Measurements from ENCODE around the gene HEXB.
"Not testable (repeated sequence)": the region's sequence is repeated elsewhere in the genome, so short reads cannot be mapped to it uniquely, and the experiment has no call there.

HEXB gene

GRCh38 chr5:74717596-74717995 lies 32.6 kb downstream of the HEXB start:
- FAIRE-seq = no peak
- DNase-seq (ENCODE audit: extremely low spot score, insufficient read length, low read depth) = no peak

- FAIRE-seq (no peak), DNase-seq (ENCODE audit: extremely low spot score, insufficient read length, low read depth) (no peak)
These were observed 37.2 kb downstream of the HEXB start for GRCh38 chr5:74722271-74722670.

- DNase-seq (ENCODE audit: extremely low spot score, insufficient read length, low read depth) (no peak), FAIRE-seq (no peak)
These were observed 40.3 kb downstream of the HEXB start for GRCh38 chr5:74725331-74725730.

- FAIRE-seq = no peak
- DNase-seq (ENCODE audit: extremely low spot score, insufficient read length, low read depth) = no peak
These were observed 51.7 kb downstream of the HEXB start for GRCh38 chr5:74736759-74737158.

GRCh38 chr5:74738406-74738805 lies 53.4 kb downstream of the HEXB start:
- FAIRE-seq (no peak), DNase-seq (ENCODE audit: extremely low spot score, insufficient read length, low read depth) (no peak)

- DNase-seq (ENCODE audit: extremely low spot score, insufficient read length, low read depth); FAIRE-seq: not testable (repeated sequence)
These were observed 63.7 kb downstream of the HEXB start for GRCh38 chr5:74748742-74749141.

GRCh38 chr5:74761241-74761640 lies 76.2 kb downstream of the HEXB start:
- FAIRE-seq = no peak
- no peak for DNase-seq (ENCODE audit: extremely low spot score, insufficient read length, low read depth)

- DNase-seq (ENCODE audit: extremely low spot score, insufficient read length, low read depth) (no peak), FAIRE-seq (no peak)
These were observed 77.6 kb downstream of the HEXB start for GRCh38 chr5:74762599-74762998.

- FAIRE-seq (no peak), DNase-seq (ENCODE audit: extremely low spot score, insufficient read length, low read depth) (no peak)
These were observed 78.5 kb downstream of the HEXB start for GRCh38 chr5:74763504-74763903.

GRCh38 chr5:74765201-74765600 lies 80.2 kb downstream of the HEXB start:
- no peak for DNase-seq (ENCODE audit: extremely low spot score, insufficient read length, low read depth)
- FAIRE-seq = no peak

- FAIRE-seq (no peak), DNase-seq (ENCODE audit: extremely low spot score, insufficient read length, low read depth) (no peak)
These were observed 80.9 kb downstream of the HEXB start for GRCh38 chr5:74765929-74766328.

GRCh38 chr5:74766418-74766848 lies 81.4 kb downstream of the HEXB start:
- FAIRE-seq (no peak), DNase-seq (ENCODE audit: extremely low spot score, insufficient read length, low read depth) (no peak)

GRCh38 chr5:74766849-74767578 lies 82.0 kb downstream of the HEXB start, which contains the start of the genes GFM2 and NSA2:
Gene GFM2 (minus strand): TSS chr5:74767117. CDS start chr5:74763742, 3,375 bp downstream.
Gene NSA2 (plus strand): TSS chr5:74767249. CDS start chr5:74767361, 112 bp downstream.
- peak; percentile 72 for DNase-seq (ENCODE audit: extremely low spot score, insufficient read length, low read depth)
- peak; percentile 90 for FAIRE-seq

- FAIRE-seq (no peak), DNase-seq (ENCODE audit: extremely low spot score, insufficient read length, low read depth) (no peak)
These were observed 82.5 kb downstream of the HEXB start for GRCh38 chr5:74767579-74767913.

Measured in GM18507 (cell line).